Nephron progenitor cell (in vitro differentiated cells): Measurements from ENCODE around the gene NEK6.

Experiments used
- DNase-seq: peaks from one replicate; pipeline ENCODE4 v3.0.0; 2021
- H3K27ac Mint-ChIP-seq: 2 replicates; pipeline ENCODE4 v1.8.0; 2021; ENCODE audit warnings: mild to moderate bottlenecking, moderate library complexity, mixed read lengths
- H3K27me3 Mint-ChIP-seq: 2 replicates; pipeline ENCODE4 v1.8.0; 2021; ENCODE audit warnings: mild to moderate bottlenecking, low read depth, mixed read lengths; ENCODE audit not compliant: poor library complexity
- H3K36me3 Mint-ChIP-seq: 2 replicates; pipeline ENCODE4 v1.8.0; 2021; ENCODE audit warnings: low read depth, mixed read lengths
- H3K4me1 Mint-ChIP-seq: 2 replicates; pipeline ENCODE4 v1.8.0; 2021; ENCODE audit warnings: mixed read lengths
- H3K4me3 Mint-ChIP-seq: 2 replicates; pipeline ENCODE4 v1.8.0; 2021; ENCODE audit warnings: mild to moderate bottlenecking, moderate library complexity, mixed read lengths
- H3K9me3 Mint-ChIP-seq: 2 replicates; pipeline ENCODE4 v1.8.0; 2021; ENCODE audit warnings: mild to moderate bottlenecking, moderate library complexity, mixed read lengths
- TF ChIP-seq, protein P1 (sequence below): fragments of 200-600 bp; sonication (generic); IDR thresholded peaks from 2 replicates; pipeline ENCODE4 v1.5.0; 2021; ENCODE audit warnings: antibody characterized with exemption

NEK6 gene

GRCh38 chr9:124359426-124359825, 101.7 kb downstream of the NEK6 start:
- no peaks in the 10 kb centered on the region for H3K9me3 Mint-ChIP-seq
- TF ChIP-seq, protein P1, sequence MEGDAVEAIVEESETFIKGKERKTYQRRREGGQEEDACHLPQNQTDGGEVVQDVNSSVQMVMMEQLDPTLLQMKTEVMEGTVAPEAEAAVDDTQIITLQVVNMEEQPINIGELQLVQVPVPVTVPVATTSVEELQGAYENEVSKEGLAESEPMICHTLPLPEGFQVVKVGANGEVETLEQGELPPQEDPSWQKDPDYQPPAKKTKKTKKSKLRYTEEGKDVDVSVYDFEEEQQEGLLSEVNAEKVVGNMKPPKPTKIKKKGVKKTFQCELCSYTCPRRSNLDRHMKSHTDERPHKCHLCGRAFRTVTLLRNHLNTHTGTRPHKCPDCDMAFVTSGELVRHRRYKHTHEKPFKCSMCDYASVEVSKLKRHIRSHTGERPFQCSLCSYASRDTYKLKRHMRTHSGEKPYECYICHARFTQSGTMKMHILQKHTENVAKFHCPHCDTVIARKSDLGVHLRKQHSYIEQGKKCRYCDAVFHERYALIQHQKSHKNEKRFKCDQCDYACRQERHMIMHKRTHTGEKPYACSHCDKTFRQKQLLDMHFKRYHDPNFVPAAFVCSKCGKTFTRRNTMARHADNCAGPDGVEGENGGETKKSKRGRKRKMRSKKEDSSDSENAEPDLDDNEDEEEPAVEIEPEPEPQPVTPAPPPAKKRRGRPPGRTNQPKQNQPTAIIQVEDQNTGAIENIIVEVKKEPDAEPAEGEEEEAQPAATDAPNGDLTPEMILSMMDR, result no peak
- no peaks in the 10 kb centered on the region for H3K27me3 Mint-ChIP-seq

GRCh38 chr9:124359855-124360678, 102.3 kb downstream of the NEK6 start:
- H3K27me3 Mint-ChIP-seq, result no peaks in the 10 kb centered on the region
- TF ChIP-seq, protein P1, result no peak
- peaks cover 18% of the 10 kb centered on the region for H3K4me1 Mint-ChIP-seq
- no peak overlapping the region for H3K4me3 Mint-ChIP-seq
- H3K36me3 Mint-ChIP-seq, result peaks cover 35% of the 10 kb centered on the region
- H3K27ac Mint-ChIP-seq, result peak overlapping the region; percentile 6
- DNase-seq, result no peak
- no peaks in the 10 kb centered on the region for H3K9me3 Mint-ChIP-seq

More at GRCh38 chr9:124359426-124359825, 101.7 kb downstream of the NEK6 start:
- peak overlapping the region; percentile 6 for H3K27ac Mint-ChIP-seq
- H3K4me1 Mint-ChIP-seq, result peaks cover 18% of the 10 kb centered on the region
- no peak overlapping the region for H3K4me3 Mint-ChIP-seq
- peaks cover 34% of the 10 kb centered on the region for H3K36me3 Mint-ChIP-seq
- DNase-seq, result no peak

GRCh38 chr9:124361128-124361527, 103.4 kb downstream of the NEK6 start:
- no peak for DNase-seq
- Mint-ChIP-seq H3K27ac (no peak overlapping the region), H3K27me3 (no peaks in the 10 kb centered on the region), H3K4me3 (no peak overlapping the region), H3K36me3 (peaks cover 33% of the 10 kb centered on the region), H3K9me3 (no peaks in the 10 kb centered on the region), H3K4me1 (peaks cover 14% of the 10 kb centered on the region)
- TF ChIP-seq, protein P1, result no peak

GRCh38 chr9:124363326-124364096, 105.8 kb downstream of the NEK6 start:
- H3K27me3 Mint-ChIP-seq, result no peaks in the 10 kb centered on the region
- peaks cover 8% of the 10 kb centered on the region for H3K4me1 Mint-ChIP-seq
- peaks cover 26% of the 10 kb centered on the region for H3K36me3 Mint-ChIP-seq
- no peak for DNase-seq
- TF ChIP-seq, protein P1, result no peak
- H3K4me3 Mint-ChIP-seq, result no peak overlapping the region
- peak overlapping the region; percentile 47 for H3K27ac Mint-ChIP-seq
- no peaks in the 10 kb centered on the region for H3K9me3 Mint-ChIP-seq

GRCh38 chr9:124364141-124364540, 106.4 kb downstream of the NEK6 start:
- no peak for DNase-seq
- TF ChIP-seq, protein P1, result no peak
- Mint-ChIP-seq H3K27me3 (no peaks in the 10 kb centered on the region), H3K4me3 (no peak overlapping the region), H3K9me3 (no peaks in the 10 kb centered on the region), H3K36me3 (peaks cover 26% of the 10 kb centered on the region), H3K4me1 (peaks cover 14% of the 10 kb centered on the region), H3K27ac (no peak overlapping the region)
